Measurements from ENCODE around the gene TMED8.
"Not testable (repeated sequence)": the region's sequence is repeated elsewhere in the genome, so short reads cannot be mapped to it uniquely, and the experiment has no call there.

Gene TMED8

DNA sequence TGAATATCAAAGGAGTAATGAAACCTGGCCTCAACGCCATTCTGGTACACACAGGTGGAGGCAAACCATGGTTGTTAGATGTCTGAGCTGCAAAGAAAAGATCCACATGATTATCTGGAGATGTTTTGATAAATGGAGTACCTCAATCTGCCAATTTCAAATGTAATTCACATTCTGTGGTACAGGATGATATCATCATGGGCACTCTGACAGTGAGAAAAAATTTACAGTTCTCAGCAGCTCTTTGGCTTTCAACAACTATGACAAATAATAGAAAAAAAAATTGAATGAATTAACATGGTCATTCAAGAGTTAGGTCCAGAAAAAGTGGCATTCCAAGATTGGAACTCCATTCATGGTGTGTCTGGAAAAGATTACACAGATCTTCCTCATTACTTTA, 17.3 kb downstream of the TMED8 start:
- DNase-seq, result no peak

DNA sequence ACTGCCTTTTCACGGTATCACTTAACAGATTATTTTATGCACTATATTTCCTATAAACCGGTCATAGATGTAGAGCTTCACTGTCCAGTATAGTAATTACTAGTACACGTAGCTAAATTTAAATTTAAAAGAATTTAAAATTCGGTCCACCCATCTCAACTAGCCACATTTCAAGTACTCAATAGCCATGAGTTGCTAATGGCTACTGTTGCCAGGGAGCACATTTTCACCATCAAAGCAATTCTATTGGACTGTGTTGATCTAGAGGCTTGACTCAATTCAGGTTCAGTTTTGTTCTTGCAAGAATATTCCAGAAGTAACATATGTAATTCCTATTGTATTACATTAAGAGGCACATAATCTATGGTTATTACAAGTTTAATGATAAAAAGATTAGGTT, 20.0 kb downstream of the TMED8 start:
- DNase-seq, result no peak

DNA sequence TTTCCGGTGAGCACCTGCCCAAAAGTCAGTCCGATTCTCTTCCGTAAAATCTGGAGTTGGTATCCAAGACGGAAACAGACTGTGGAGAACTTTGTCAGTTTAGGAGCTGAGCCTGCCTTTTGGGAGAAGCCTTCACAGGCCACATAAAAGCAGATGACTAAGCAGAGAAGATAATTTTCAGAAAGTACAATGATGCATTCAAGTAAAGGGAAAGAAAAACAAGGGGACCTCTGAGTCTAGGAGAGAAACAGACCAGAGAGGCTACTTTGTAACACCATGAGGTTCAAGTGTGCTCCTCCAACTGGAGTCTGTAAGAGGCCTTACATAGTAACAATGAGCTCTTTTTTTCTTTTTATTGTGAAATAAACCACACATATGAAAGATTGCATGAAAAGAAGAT, 21.1 kb downstream of the TMED8 start:
- DNase-seq, result no peak

DNA sequence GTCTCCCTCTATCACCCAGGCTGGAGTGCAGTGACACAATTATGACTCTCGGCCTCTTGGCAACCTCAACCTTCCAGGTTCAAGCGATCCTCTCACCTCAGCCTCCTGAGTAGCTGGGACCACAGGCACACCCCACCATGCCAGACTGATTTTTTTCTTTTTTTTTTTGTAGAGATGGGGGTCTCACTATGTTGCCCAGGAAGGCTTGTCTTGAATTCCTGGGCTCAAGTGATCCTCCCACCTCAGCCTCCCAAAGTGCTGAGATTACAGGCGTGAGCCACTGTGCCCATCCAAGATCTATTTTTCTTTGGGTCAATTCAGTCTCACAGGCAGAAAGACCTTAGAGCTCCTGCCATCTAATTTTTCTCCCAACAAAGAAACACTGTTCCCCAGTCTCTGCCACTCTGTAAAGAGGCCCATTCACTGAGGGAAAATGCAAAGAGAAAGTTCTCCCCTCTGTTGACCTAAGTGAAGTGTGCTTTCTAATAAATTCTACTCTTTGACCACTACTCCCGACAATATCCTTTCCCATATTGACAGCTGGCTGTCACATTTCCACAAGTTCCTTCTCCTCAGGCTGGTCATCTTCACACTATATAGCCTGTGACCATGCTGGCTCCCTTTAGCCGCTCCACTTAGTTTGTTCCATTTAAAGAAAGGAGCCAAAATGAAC, 23.3 kb downstream of the TMED8 start:
- DNase-seq, result no peak

DNA sequence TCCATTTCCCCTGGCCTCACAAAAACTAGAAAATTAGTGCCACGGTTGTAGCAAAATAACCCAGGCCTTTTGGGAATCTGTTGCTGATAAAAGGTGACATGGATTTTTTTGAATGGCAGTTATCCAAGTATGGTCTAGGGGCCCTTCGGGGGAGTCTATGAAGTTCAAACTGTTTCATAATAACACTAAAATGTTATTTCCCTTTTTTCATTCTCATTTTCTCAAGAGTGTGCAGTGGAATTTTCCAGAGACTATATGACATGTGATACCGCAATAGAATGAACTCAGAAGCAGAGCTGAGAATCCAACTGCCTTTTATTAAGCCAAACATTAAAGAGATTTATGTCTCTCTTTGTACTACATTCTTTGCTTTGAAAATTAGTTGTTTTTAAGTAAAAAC, 29.1 kb downstream of the TMED8 start:
- DNase-seq, result peak; percentile 15

DNA sequence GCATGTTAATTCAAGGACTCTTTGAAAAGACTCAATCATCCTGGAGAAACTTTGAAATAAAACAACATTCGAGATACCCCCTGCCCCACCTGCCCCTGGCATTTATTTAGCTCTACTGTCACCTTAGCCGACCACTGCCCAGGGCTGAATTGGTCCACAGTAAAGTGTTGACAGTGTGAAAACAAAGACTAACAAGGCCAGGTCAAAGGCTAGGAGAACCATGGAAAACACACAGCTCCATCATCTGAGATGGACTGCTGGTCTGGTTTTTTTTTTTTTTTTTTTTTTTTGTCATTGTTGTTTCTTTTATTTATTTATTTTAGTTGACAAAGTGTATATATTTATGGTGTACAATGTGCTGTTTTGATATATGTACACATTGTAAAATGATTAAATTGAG, 30.4 kb downstream of the TMED8 start:
- DNase-seq, result no peak

DNA sequence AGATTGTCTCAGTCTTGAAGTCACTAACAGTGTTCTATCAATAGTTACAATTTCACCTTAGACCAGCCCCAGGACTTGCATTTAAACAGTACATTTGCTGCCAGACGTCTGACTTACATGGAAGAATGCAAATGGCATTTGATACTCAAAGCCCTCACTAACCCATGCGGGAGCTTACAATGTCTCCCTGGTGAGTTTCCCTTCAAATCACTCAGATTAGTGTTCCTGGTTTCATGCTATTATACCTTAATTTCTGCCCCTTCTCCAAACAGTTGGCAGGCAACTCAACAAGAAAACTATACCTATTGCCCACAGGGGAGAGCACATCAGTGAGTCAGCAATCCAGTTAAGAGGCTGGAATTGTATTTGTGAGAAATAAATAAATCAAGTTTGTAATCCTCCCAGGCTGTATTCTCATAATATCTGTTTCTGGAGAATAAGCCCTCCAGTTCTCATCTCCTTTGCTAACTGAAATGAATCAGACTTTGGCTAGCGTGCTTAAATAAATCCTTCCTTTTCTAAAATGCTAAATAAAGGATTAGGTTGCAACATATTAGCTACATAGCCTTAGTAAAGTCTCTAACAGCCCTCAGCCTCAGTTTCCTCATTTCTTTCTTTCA, 32.4 kb downstream of the TMED8 start:
- DNase-seq, result no peak

DNA sequence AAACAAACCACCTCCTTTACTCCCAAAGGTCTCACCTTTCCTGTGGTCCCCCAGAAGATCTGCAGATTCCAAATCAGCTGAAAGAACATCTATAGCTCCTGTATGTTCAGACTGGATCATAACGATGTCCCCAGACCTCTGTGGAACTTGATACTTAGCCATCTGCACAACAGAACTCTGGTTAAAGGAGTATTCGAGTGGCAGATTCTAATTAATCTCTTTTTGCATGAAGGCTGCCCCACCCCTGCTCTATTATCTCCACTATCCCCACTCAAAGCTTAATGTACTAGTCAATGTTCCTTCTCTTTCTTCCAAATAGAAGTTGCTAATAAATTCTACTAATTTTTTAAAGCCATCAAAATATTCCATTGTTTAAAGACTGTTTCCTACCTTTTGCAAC, 33.2 kb downstream of the TMED8 start:
- peak; percentile 19 for DNase-seq

DNA sequence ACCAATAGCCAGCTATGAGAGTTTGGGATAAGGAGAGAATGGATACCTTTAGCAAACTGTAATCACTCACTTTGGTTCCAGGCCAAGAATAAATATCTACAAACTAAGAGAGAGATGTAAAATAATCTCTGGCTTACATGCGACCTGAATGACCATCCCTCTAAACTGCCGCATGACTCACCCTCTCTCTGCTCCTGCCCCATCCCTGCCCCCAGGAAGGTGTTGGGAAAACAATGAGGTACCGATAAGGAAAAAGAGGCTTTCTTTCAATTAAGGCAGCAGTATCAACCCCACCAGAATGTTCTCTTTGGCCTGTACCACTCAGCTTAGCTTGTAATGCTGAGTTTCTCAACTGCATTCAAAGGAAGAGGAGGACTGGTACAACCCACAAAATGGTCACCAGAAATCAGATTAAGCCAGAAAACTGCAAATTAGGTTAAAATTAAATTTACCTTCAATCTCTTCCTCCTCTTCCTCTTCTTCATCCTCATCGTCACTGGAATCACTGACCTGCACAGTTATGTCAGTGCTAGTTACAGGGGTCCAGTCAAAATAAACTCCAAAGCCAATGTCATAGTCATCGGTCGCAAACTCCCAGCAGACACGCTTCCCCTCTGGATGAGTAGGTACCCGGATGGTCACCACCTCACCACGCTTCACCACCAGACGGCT, 34.0 kb downstream of the TMED8 start:
- DNase-seq, result no peak

DNA sequence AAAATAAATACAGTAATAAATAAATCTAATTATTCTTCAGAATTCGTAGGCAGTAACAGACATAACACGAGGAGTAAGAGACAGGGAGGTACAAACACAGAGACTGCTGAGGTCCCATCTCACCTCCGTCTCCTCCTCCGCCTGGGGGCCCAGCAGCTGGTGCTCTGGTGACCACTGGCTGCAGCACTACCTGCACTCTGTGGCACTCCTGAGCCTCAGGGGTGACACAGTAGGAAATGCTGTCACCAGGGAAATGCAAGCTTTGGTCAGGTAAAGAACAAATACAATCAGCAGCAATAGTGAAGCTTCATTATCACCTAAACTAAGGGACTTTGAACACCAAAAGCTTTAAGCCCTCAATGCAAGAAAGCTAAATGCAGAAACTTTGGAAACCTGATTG, 36.5 kb downstream of the TMED8 start:
- no peak for DNase-seq

DNA sequence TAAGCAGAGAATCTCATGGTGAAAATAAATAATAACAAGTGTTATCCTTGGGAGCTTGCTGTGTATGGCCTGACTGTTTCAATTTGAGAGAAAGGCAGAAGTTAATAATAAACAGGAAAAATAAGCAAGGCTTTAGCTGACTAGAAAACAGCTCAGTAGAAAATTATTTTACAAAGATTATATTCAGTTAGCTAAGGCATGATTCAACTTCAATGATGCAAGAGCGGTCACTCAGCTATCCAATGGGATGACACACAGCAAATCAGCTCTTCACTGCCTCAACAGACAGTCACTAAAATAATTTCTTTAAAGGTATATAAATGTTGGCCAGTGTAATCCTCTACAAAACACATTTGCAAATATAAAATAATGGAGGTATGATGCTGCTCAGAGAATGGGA, 37.5 kb downstream of the TMED8 start:
- DNase-seq, result no peak

DNA sequence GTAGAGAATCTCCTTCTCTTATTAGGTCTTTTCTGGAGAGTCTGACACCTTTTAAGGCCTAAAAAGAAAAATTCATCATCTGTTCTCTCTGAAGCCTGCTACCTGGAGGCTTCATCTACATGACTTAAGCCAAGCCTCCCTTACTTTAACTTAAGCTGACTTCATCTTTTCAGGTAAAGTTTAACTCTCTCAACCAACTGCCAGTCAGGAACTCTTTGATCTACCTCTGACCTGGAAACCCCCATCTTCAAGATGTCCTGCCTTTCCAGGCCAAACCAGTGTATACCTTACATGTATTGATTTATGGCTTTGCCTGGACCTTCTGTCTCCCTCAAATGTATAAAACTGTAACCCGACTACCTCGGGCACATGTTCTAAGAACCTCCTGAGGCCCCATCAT, 38.6 kb downstream of the TMED8 start:
- no peak for DNase-seq

DNA sequence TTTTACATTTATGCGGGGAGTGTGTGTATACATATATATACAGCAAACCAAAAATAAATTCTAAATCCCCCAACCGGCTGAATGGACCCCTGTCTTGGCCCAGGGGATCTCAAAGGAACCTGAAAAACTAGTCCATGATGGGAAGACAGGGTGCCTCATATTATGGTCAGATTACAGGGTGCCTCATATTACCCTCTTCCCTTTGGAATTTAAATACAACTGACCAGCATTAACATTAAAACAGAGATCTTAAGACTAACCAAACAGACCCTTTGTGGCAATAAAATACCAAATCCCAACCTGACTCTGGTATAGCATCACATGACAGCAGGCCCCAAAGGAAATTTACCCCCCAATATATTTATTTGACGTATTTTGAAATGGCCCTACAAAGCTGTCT, 39.0 kb downstream of the TMED8 start:
- no peak for DNase-seq

DNA sequence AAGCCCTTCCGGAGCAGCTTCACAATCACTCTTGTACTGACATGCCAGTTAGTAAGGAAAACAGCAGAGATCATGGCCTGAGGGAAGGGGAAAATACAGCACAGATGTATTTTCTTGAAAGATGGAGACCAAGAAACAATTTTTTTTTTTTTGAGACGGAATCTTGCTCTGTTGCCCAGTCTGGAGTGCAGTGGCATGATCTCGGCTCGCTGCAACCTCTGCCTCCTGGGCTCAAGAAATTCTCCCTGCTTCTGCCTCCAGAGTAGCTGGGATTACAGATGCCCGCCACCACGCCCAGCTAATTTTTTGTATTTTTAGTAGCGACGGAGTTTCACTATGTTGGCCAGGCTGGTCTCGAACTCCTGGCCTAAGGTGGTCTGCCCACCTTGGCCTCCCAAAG, 39.6 kb downstream of the TMED8 start:
- not testable (repeated sequence) for DNase-seq

DNA sequence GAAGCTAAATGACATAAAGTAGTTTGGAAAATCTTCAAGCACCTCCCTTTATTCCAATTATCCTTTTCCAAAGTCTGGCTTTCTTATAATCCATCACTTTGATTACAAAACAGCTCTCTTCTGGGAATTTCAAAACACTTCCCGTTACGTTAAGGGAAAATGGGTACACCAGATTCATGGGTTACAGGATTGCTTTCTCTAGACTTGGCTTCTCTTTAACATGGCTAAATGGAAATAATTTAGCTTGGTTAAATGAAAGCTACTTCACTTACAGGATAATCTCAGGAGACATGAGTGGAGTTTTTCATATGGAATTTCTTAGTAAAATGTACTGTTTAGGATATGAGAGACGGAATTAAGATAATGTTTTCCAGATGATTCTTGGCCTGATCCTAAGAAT, 41.3 kb downstream of the TMED8 start:
- no peak for DNase-seq

DNA sequence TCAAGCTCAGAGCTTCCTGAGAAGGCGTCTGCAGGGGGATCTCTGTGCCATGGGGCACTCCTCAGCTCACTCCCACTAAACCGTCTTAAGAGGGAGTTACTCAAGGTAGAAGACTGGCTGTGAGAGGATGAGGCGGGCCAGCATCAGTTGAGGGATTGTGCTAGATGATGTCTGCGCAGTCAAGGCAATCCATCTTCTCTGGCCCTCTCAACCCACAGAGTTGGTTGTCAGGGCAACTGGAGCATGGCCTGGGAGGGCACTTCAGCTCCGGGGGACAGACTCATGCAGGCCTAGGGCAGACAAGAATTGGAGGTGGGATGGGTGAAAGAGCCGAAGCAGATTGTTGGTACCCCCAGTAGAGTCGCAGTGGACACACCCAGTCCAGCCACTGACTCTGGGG, 47.0 kb downstream of the TMED8 start:
- no peak for DNase-seq

DNA sequence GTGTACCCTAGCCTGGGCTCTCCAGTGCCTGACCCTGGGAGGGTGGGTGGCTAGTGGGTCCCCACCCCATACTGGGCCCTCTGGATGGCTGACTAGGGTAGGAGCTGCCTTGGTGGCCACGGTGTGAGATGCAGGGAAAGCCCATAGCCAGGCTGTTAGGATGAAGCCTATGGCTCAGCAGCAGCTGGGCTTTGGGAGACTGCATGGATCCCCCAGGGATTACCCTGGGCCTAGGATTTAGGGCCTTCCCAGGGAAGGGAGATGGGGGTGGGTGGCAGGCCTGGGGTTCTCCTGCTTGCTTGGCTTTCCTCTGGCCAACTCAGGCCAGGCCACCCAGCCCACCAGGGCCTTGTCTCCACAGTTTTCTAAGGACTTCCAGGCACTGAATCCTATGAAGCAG, 49.8 kb downstream of the TMED8 start:
- DNase-seq, result no peak

DNA sequence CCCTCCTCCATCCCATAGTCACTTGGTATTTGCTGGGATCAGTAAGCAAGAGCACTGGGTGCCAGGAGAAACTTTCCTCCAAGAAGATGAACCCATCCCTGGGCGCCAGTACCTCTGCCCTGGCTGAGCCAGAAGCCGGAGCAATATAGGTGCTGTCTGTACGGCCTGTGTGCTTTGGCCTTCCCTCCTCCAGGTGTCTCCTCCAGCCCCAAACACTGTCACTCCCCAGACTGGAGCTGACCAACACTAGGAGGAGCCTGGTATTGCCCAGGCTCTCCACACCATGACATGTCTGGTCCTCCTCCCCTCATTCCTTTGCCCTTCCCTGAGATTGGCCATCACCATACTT, 51.2 kb downstream of the TMED8 start:
- DNase-seq, result no peak

DNA sequence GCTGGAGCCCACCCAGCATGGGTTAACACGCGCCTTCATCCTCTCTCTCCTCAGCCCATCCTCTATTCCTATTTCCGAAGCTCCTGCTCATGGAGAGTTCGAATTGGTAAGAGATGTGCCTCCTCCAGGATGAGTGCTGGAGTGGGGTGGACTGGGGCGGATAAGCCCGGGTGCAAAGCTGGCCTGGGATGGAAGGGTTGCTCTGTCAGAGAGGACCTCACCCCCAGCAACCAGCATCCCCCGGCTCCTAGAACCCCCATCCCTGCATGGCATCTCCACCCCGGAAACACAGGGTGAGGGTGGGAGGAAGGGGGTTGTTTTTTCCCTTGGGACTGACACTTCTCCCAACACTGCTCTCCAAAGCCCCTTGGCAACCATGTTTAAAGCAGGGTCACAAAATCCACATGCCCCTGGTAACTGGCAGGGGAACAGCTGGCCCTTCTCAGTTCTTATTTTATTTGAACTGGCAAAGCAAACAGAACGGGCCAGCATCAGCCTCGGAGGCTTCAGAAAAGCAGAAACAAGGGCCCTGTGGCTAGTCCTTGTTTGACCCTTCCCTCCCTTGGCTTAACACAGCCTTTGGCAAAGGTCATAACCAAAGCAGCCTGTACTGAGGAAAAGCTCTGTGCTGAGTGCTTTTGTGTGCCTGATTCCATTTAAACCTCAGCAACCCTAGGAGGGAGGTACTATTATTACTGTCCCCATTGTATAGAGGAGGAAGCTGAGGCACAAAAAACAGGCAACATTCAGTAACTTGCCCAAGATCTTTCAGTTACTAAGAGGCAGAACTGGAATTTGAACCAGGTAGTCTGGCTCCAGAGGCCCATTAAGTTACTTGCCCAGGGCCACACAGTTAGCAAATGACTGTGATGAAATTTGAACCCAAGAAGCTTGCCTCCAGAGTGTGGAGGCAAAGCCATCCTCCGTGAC, 51.8 kb downstream of the TMED8 start:
- DNase-seq, result no peak

DNA sequence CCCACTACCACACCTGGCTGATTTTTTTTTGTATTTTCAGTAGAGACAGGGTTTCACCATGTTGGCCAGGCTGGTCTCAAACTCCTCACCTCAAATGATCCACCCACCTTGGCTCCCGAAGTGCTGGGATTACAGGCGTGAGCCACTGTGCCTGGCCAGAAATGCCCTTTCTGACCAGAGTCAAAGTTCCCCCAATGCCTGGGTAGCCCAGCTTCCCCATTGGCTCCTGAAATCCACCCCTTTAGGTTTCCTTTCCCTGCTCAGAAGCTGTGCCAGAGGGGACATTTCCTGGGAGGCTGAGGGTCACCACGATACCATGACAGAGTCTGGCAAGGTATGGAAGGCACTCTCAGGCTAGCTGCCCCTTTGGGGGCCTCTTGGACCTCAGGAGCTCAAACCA, 52.6 kb downstream of the TMED8 start:
- DNase-seq, result no peak

DNA sequence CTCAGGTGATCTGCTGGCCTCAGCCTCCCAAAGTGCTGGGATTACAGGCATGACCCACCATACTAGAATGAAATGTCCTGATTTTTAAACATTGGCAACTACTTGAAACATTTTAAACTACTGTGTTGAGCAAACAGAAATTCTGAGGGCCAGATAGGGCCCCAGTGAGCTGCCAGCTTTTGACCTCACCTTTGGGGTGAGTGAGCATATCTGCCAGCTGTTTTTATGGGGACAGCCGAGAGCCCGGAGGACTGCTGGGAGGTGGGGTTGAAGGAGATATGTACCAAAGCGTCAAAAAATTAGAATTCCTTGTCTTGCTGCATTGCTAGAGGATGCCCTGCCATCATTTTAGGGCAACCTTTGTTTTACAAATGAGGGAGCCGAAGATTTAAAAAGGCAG, 53.3 kb downstream of the TMED8 start:
- DNase-seq, result no peak

DNA sequence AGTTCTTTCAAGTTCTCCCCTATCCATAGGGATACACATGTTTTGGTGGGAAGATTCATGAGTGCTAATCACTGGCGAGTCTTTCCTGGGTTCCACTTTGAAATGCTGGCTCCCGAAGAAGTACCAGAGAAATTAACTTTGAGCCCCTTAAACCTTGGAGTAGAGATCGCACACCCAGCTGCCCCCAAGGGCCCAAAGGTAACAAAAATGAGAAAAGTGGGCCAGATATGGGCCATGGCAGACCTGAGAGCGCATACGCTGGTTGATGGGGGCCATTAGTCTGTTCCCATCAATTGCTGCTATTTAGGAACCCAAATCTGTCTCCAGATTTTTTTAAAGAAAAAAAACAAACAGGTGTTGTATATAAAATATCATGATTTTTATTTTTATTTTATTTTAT, 53.9 kb downstream of the TMED8 start:
- DNase-seq, result no peak

DNA sequence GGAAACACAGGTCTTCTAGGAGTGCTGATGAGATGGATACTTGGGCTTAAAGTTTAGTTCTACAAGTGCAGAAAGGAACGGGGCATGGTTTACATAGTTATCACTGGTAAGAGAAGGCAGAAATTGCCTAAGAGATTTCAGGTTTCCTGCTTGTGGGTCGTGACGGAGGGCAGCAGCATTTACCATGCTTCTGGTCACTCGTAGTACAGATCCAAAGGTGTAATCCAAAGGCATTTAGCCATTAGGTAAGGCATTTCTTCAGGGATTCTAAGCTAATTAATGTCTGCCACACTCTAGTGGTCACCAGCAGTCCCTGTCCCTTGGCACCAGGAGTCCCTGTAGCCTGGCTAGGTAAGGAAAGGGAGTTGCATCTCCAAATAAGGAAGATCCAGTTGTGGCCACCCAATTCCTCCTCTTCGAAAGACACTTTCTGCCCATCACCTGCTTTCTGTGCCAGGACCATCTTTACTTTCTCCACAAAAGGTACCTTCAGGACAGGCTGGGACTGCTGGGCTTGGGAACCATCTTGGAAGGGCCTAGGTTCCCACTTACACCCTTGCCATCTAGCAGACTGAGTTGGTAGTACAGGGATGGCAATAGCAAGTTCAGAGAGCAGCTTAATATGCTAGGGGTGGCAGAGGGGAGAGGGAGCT, 54.5 kb downstream of the TMED8 start:
- peak; percentile 31 for DNase-seq

Measured in hematopoietic multipotent progenitor cell treated with erythropoietin and hydrocortisone succinate and interleukin-3 and kit ligand, for 8 days (in vitro differentiated cells).